ENCODE measurements around the gene FAM47A.

DNA sequence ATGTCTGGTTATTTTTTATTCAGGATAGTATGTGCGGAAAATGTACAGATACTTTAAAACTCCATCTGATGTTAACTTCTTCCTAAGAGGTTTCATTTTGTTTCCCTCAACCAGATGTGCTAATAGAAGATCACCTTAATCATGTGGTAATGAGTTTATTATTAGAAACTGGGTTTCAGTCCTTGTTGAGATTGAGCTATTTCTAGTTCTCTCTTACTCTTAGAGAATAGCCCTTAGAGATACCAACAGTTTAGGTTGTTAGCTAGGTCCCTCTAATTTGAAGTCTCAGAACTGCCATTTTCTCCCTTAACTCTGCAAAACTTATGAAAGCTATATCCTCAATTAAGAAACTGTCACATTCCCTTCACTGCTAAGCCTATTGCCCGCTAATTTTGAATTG is 13.0 kb downstream of the FAM47A start:
- TF ChIP-seq CTCF (conservative IDR thresholded peaks at IDR 0.05; ENCODE audit: low read depth, low read length): no peak
- no peak for TF ChIP-seq EZH2 (IDR thresholded peaks at IDR 0.05; ENCODE audit: low read length, unreplicated experiment)
- no peak for TF ChIP-seq EZH2phosphoT487 (IDR thresholded peaks at IDR 0.05; ENCODE audit: borderline replicate concordance, low read length)
